ENCODE results near the gene FAM222A.

FAM222A gene

DNA sequence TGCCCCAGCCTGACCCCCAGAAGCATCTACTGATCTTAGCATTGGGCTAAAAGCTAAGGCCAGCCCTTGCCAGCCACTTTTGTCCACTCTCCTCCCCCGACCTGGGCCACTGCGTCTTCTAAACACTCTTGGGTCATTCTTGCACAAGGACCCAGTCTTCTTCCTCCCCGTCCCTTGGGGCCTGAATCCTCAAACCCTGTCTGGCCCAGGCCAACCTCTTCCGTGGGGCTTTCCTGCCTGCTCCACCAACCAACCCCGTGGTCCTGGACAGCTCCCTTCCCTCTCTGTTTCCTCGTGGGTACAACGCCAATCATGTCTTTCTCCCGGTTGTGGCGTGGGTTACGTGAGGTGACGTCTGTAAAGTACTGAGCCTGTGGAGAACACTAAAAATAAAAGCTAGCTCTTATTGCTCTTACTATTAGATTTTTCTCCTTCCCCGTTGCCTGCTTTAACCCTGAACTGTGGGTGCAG is 21.5 kb downstream of the FAM222A start:
- no peak for ATAC-seq
- TF ChIP-seq TOX (CRISPR knock-in tag; IDR thresholded peaks at IDR 0.05; ENCODE audit: borderline replicate concordance) (no peak), BACH2 (CRISPR knock-in tag; IDR thresholded peaks at IDR 0.05; ENCODE audit: borderline replicate concordance) (no peak), ZNF565 (CRISPR knock-in tag; conservative IDR thresholded peaks at IDR 0.05; ENCODE audit: low read depth) (no peak), ZFP3 (CRISPR knock-in tag; IDR thresholded peaks at IDR 0.05) (no peak), TSHZ2 (CRISPR knock-in tag; IDR thresholded peaks at IDR 0.05) (no peak), ESRRG (CRISPR knock-in tag; IDR thresholded peaks at IDR 0.05) (no peak), RARB (CRISPR knock-in tag; IDR thresholded peaks at IDR 0.05) (no peak)
- TF ChIP-seq, protein P1, sequence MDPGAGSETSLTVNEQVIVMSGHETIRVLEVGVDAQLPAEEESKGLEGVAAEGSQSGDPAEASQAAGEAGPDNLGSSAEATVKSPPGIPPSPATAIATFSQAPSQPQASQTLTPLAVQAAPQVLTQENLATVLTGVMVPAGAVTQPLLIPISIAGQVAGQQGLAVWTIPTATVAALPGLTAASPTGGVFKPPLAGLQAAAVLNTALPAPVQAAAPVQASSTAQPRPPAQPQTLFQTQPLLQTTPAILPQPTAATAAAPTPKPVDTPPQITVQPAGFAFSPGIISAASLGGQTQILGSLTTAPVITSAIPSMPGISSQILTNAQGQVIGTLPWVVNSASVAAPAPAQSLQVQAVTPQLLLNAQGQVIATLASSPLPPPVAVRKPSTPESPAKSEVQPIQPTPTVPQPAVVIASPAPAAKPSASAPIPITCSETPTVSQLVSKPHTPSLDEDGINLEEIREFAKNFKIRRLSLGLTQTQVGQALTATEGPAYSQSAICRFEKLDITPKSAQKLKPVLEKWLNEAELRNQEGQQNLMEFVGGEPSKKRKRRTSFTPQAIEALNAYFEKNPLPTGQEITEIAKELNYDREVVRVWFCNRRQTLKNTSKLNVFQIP (CRISPR knock-in tag; IDR thresholded peaks at IDR 0.05; ENCODE audit: borderline replicate concordance, low read depth), result no peak

- no peak for TF ChIP-seq BACH2 (CRISPR knock-in tag; IDR thresholded peaks at IDR 0.05; ENCODE audit: borderline replicate concordance)
- TF ChIP-seq CSDC2 (CRISPR knock-in tag; IDR thresholded peaks at IDR 0.05), result no peak
- no peak for TF ChIP-seq CREB5 (CRISPR knock-in tag; IDR thresholded peaks at IDR 0.05; ENCODE audit: low read depth)
- no peak for TF ChIP-seq ZNF565 (CRISPR knock-in tag; conservative IDR thresholded peaks at IDR 0.05; ENCODE audit: low read depth)
- no peak for TF ChIP-seq OSR1 (CRISPR knock-in tag; IDR thresholded peaks at IDR 0.05)
- no peak for TF ChIP-seq TSHZ2 (CRISPR knock-in tag; IDR thresholded peaks at IDR 0.05)
- no peak for TF ChIP-seq ARNTL (CRISPR knock-in tag; IDR thresholded peaks at IDR 0.05; ENCODE audit: borderline replicate concordance, low read depth)
- TF ChIP-seq, protein P2, sequence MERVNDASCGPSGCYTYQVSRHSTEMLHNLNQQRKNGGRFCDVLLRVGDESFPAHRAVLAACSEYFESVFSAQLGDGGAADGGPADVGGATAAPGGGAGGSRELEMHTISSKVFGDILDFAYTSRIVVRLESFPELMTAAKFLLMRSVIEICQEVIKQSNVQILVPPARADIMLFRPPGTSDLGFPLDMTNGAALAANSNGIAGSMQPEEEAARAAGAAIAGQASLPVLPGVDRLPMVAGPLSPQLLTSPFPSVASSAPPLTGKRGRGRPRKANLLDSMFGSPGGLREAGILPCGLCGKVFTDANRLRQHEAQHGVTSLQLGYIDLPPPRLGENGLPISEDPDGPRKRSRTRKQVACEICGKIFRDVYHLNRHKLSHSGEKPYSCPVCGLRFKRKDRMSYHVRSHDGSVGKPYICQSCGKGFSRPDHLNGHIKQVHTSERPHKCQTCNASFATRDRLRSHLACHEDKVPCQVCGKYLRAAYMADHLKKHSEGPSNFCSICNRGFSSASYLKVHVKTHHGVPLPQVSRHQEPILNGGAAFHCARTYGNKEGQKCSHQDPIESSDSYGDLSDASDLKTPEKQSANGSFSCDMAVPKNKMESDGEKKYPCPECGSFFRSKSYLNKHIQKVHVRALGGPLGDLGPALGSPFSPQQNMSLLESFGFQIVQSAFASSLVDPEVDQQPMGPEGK (CRISPR knock-in tag; IDR thresholded peaks at IDR 0.05; ENCODE audit: borderline replicate concordance), result no peak
- no peak for TF ChIP-seq SNAI2 (CRISPR knock-in tag; IDR thresholded peaks at IDR 0.05)
- no peak for TF ChIP-seq ZNF8 (CRISPR knock-in tag; IDR thresholded peaks at IDR 0.05)
- TF ChIP-seq TCF4 (CRISPR knock-in tag; IDR thresholded peaks at IDR 0.05; ENCODE audit: borderline replicate concordance), result no peak
- TF ChIP-seq ZFP3 (CRISPR knock-in tag; IDR thresholded peaks at IDR 0.05), result no peak
- TF ChIP-seq TOX (CRISPR knock-in tag; IDR thresholded peaks at IDR 0.05; ENCODE audit: borderline replicate concordance), result no peak
- TF ChIP-seq PPARA (CRISPR knock-in tag; IDR thresholded peaks at IDR 0.05; ENCODE audit: borderline replicate concordance), result no peak
- ATAC-seq, result no peak
Observed at GRCh38 chr12:109735825-109736551, 22.4 kb downstream of the FAM222A start.

All from SK-N-SH treated with all-trans-retinoic acid at 6 μM for 48 hours (cell line).